ENCODE results near the gene TCAIM. TPM values are rescaled to one million over a fixed set of nuclear protein-coding genes. Genes with fewer than 3 reads are reported as not detected.
"Not testable (repeated sequence)": the region's sequence is repeated elsewhere in the genome, so short reads cannot be mapped to it uniquely, and the experiment has no call there.

Gene TCAIM
- total RNA-seq, 1 donor from 2014 or later, result 14.3 TPM

DNA sequence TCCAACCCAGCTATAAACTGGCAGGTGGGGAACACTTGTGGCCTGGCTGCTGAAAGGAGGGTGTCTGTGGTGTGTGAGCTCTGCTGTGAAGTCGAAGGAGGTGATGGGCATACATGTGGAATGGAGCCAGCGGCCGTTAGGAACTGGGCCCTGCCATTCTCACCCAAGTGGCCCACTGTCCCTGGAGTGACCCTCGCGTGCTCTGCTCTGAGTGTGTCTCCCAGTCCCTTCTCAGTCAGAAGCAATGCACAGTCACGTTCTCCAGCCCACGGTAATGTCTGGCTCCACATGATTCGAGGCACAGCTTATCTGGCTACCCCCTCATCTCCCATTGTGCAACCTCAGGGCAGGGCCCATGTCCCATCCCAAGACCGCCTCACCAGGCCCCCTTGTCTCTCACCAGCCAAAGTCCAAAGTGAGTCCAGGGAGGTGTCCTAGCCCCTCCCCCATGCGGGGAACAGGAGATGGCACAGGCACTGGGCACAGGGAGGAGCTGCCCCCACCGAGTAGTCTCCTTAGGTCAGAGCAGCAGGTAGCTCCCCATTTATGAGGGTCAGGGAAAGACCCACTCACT lies 76.0 kb downstream of the TCAIM start:
- no peak overlapping the region for H3K27ac Mint-ChIP-seq

DNA sequence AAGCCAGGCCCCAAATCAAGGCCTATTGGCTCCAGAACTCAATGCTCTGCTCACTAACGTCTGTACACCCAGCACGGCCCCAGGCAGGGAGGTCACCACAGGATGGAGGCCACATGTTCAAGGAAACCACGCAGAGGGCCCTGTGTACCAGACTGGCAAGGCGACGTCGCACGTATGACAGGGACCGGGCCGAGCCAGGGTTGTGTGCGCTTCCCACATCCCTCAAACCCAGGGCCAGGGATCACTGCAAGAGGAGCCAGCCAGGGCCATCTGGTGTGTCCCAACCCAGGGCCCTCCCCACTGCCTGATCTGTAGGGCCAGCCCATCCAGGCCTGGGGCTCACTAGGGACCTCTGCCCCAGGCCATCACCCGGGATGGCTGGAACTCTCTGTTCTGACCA lies 76.9 kb downstream of the TCAIM start:
- Mint-ChIP-seq H3K4me3 (no peak overlapping the region), H3K36me3 (ENCODE audit: low read depth) (no peaks in the 10 kb centered on the region), H3K4me1 (no peaks in the 10 kb centered on the region), H3K9me3 (no peaks in the 10 kb centered on the region), H3K27ac (no peak overlapping the region), H3K27me3 (no peaks in the 10 kb centered on the region)
- intact Hi-C loops (cut with micrococcal nuclease), result no loop called here
- DNase-seq, result no peak

More for the DNA sequence above, 76.0 kb downstream of the TCAIM start:
- no peaks in the 10 kb centered on the region for H3K9me3 Mint-ChIP-seq
- no peak overlapping the region for H3K4me3 Mint-ChIP-seq
- no peak for DNase-seq
- H3K27me3 Mint-ChIP-seq, result no peaks in the 10 kb centered on the region
- no peaks in the 10 kb centered on the region for H3K4me1 Mint-ChIP-seq
- H3K36me3 Mint-ChIP-seq (ENCODE audit: low read depth), result no peaks in the 10 kb centered on the region
- intact Hi-C loops (cut with micrococcal nuclease), result no loop called here

DNA sequence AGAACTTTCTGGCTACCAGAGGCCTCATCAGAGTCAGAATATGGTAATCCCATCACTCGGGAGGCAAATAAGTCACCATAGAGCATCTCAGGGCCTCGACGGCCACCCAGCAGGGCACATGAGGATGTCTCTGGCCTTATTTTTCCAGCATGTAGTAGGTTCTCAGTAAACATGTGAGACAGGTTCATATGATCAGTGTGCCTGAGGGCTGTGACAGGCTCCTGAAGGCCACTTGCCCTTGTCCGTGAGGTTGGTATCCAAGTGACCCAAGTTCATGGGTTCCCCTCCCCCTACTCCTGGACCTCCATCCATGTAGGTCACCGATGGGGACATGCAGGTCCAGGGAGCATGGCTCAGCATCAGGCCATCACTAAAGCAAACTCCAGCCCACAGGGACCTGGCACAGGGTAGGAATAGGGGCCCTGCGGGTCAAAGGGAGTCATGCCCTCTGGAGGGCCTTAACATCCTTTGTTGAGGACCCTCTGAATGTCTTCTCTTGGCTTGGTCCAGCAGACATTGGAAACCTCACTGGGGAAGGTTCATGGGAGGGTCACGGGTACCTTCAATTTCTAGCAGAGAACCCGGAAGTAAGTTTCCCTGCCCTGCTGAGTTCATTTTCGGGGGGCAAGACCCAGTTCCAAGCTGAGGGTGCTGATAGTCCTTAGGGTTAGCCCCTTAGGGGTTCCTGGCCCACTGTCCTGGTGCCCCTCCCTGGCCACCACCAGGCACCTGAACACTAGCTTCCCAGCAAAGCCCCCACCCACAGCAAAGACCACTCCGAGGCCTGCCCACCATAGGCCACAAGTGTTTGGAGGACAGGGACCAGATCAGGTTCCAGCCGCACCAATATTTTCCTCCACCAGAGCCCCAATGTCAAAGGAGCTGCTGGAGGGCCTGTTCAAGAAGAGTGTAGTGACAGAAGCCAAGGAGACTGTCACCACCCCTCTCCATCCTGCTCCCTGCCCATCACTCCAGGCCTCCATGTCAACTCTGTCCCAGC lies 77.8 kb downstream of the TCAIM start:
- Mint-ChIP-seq H3K4me1 (no peaks in the 10 kb centered on the region), H3K27ac (no peak overlapping the region), H3K4me3 (no peak overlapping the region), H3K36me3 (ENCODE audit: low read depth) (no peaks in the 10 kb centered on the region), H3K27me3 (no peaks in the 10 kb centered on the region), H3K9me3 (no peaks in the 10 kb centered on the region)
- intact Hi-C loops (cut with micrococcal nuclease), result no loop called here
- no peak for DNase-seq

DNA sequence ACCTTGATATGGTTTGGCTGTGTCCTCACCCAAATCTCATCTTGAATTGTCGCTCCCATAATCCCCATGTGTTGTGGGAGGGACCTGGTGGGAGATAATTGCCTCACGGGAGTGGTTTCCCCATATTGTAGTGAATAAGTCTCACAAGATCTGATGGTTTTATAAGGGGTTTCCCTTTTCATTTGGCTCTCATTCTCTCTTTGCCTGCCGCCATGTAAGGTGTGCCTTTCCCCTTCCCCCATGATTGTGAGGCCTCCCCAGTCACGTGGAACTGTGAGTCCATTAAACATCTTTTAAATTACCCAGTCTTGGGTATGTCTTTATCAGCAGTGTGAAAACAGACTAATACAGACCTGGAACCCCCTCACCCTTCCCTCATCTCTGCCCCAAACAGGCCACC lies 79.6 kb downstream of the TCAIM start:
- H3K27ac Mint-ChIP-seq; DNase-seq; intact Hi-C loops (cut with micrococcal nuclease); H3K4me1 Mint-ChIP-seq; H3K4me3 Mint-ChIP-seq; H3K36me3 Mint-ChIP-seq (ENCODE audit: low read depth); H3K9me3 Mint-ChIP-seq; H3K27me3 Mint-ChIP-seq: not testable (repeated sequence)

DNA sequence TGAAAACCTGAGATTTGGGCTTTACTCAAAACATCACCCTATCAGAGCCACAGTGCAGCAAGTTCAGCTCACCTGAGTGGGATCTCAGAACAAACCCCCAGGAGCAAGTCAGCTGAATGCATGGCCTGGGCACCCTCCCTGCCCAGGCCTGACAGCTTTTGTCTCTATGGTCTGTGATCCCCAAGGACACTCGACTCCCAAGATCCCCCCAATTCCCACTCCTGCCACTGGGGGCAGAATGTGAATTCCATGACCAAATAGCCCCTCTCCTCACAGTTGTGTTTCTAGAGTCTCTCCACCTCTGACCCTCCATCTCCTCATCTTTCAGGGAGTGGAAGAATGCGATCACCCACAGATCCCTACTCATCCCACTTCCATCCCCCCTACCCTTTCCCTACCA lies 80.0 kb downstream of the TCAIM start:
- H3K27ac Mint-ChIP-seq, result no peak overlapping the region

DNA sequence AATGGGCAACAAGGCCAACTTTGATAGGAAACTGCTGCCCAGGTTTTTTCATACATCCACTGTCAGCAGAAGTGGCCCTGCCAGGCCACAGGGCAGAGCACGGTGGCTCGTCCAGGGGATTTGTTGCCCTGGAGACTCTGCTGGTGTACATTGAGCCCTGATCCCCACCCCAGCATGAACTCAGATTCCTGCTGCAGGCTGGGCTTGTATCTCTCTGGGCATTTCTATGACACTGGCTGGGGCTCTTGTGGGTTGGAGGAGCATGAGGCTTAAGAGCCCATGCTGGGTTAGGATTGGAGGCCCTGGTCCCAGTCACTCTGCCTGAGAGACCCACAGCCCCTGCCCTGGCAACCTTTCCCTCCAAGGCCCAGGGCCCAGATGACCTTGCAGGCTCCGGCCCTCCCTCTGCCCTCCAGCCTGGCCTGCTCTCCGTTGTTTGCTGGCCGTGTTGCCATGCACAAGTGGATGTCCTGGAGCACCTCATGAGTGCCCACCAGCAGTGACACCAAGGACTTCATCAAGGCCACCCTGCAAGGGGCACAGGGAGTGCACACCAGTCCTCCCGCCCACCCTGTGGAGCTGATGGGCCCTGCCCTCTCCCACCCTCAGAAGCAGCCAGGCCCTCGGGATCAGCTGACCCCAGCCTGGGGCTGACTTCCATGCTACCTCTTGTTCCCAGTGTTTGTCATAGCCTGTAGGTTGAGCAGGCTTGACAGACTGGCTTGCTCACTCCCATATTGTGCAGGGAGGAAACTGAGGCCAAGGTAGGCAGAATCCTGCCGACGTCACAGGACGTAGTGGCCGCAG lies 80.8 kb downstream of the TCAIM start:
- H3K36me3 Mint-ChIP-seq (ENCODE audit: low read depth), result no peaks in the 10 kb centered on the region
- H3K27me3 Mint-ChIP-seq, result no peaks in the 10 kb centered on the region
- no peak for DNase-seq
- H3K27ac Mint-ChIP-seq, result no peak overlapping the region
- intact Hi-C loops (cut with micrococcal nuclease), result no loop called here
- H3K4me1 Mint-ChIP-seq, result no peaks in the 10 kb centered on the region
- no peak overlapping the region for H3K4me3 Mint-ChIP-seq
- H3K9me3 Mint-ChIP-seq, result no peaks in the 10 kb centered on the region

More for the DNA sequence above, 80.0 kb downstream of the TCAIM start:
- Mint-ChIP-seq H3K9me3 (no peaks in the 10 kb centered on the region), H3K4me1 (no peaks in the 10 kb centered on the region), H3K4me3 (no peak overlapping the region), H3K27me3 (no peaks in the 10 kb centered on the region), H3K36me3 (ENCODE audit: low read depth) (no peaks in the 10 kb centered on the region)
- DNase-seq, result no peak
- intact Hi-C loops (cut with micrococcal nuclease), result no loop called here

DNA sequence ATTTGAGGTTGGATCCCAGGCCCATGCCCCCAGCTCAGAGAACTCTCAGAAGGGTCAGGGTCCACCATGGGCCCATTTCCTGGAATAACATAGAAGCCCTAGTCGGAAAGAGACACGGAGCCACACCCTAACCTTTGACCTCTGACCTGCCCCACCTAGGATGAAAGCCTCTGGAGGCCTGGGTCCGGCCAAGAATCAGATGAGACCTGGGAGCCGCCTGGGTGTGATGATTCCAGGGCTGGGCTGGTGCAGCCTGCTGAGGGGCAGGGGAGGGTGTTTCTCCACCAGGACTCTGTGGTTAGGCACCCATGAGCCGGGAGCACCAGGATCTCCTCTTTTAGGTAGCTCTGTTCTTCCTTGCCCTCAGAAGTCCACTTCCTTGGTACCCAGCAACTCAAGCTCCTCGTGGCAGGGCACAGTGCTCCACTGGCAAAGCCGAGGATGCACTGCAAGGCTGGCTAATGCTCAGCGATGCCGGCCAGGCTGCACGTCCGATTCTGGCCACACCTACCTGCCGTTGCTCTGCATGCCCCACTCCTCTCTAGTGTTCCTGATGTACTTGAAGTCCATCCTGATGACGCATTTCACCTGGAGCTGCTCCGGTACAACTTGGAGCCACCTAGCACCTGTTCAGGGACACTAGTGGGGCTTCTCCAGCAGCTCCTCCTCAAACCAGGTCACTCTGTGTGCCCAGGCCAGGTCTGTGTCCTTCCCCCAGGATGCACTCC lies 81.5 kb downstream of the TCAIM start:
- Mint-ChIP-seq H3K9me3 (no peaks in the 10 kb centered on the region), H3K36me3 (ENCODE audit: low read depth) (no peaks in the 10 kb centered on the region), H3K27me3 (no peaks in the 10 kb centered on the region), H3K27ac (no peak overlapping the region), H3K4me1 (no peaks in the 10 kb centered on the region), H3K4me3 (no peak overlapping the region)
- intact Hi-C loops (cut with micrococcal nuclease), result no loop called here
- DNase-seq, result no peak

DNA sequence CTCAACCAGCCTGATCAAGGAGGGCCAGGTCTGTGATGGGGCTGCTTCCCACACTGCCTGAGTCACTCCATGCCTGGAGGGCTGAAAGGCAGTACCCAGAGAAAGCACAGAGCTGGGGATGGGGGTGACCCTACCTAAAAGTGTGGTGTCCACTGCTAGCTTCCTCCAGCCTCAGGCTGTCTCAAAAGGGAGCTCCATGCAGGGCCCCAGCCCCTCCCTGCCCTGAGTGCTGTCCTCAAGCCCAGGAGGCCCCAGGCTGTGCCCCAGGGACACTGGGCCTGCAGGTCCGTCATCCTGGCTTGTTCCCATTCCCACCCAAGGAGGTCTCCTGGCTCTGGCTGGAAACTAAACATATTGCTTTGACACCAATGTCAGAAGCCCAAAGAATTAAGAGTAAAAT lies 82.1 kb downstream of the TCAIM start:
- no peaks in the 10 kb centered on the region for H3K36me3 Mint-ChIP-seq (ENCODE audit: low read depth)
- no peak overlapping the region for H3K27ac Mint-ChIP-seq
- H3K9me3 Mint-ChIP-seq, result no peaks in the 10 kb centered on the region
- H3K4me3 Mint-ChIP-seq, result no peak overlapping the region
- H3K27me3 Mint-ChIP-seq, result no peaks in the 10 kb centered on the region
- intact Hi-C loops (cut with micrococcal nuclease), result no loop called here
- DNase-seq, result no peak
- no peaks in the 10 kb centered on the region for H3K4me1 Mint-ChIP-seq

DNA sequence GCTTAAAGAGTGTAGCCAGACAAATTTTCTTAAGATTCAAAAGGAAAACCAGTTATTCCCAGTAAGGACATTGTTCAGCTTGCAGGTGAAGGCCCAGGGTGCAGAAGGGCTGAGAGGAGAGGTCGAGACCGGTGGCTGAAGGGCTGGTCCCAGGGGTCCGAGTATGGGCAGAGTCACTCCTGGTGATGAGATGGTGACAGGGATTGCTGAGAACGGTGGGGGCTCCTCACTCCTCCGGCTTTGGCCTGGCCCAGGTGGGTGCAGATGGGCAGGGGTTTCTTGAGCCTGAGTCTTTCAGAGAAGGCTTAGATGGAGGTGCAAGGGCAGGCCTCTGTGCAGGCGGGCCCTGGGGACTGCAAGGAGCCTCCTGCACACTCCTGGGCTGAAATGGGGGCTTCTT lies 82.7 kb downstream of the TCAIM start:
- Mint-ChIP-seq H3K4me3 (no peak overlapping the region), H3K36me3 (ENCODE audit: low read depth) (no peaks in the 10 kb centered on the region), H3K4me1 (no peaks in the 10 kb centered on the region), H3K27ac (no peak overlapping the region), H3K27me3 (no peaks in the 10 kb centered on the region), H3K9me3 (no peaks in the 10 kb centered on the region)
- no peak for DNase-seq
- intact Hi-C loops (cut with micrococcal nuclease), result no loop called here

DNA sequence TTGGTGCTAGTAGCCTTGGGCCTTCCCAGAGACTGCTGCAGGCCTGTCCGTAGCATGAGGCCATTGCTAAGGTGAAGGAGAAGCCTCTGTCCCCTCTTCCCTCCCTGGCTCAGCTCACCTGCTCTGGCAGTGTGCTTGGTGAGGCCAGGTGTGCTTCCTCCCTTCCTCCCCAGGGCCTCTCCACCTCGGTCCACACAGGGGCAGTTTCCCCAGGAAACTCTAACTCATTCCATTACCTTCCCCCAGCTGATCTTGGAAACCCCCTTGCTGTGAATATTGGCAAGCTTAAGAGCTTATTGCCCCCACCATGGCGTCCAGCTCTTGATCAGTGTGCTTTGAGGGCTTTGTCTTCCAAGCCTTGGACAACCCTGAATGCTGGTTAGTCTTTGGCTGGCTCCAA lies 86.2 kb downstream of the TCAIM start:
- Mint-ChIP-seq H3K36me3 (ENCODE audit: low read depth) (no peaks in the 10 kb centered on the region), H3K4me1 (no peaks in the 10 kb centered on the region), H3K4me3 (no peak overlapping the region), H3K27me3 (no peaks in the 10 kb centered on the region), H3K9me3 (no peaks in the 10 kb centered on the region), H3K27ac (no peak overlapping the region)
- DNase-seq, result no peak
- intact Hi-C loops (cut with micrococcal nuclease), result no loop called here

DNA sequence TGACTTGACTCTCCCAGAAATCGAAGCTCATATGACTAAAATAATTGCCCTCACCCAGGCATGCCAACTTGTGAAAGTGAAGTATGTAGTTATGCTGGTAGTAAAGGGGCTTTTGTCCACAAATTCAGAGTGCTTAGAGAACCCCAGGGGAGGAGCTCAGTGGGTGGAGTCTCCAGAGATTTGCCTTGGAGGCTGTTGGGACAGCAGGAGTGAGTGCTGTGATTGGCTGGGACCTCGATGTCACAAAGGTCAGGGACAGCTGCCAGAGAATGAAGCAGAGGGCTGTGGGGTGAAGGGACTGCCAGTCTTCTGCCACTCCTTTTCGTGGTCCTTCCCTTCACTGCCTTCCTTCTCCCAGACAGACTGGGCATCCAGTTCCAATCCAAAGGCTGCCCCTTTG lies 89.1 kb downstream of the TCAIM start:
- Mint-ChIP-seq H3K27ac (no peak overlapping the region), H3K27me3 (no peaks in the 10 kb centered on the region), H3K9me3 (no peaks in the 10 kb centered on the region), H3K4me1 (no peaks in the 10 kb centered on the region), H3K4me3 (no peak overlapping the region), H3K36me3 (ENCODE audit: low read depth) (no peaks in the 10 kb centered on the region)
- no peak for DNase-seq
- intact Hi-C loops (cut with micrococcal nuclease), result no loop called here

DNA sequence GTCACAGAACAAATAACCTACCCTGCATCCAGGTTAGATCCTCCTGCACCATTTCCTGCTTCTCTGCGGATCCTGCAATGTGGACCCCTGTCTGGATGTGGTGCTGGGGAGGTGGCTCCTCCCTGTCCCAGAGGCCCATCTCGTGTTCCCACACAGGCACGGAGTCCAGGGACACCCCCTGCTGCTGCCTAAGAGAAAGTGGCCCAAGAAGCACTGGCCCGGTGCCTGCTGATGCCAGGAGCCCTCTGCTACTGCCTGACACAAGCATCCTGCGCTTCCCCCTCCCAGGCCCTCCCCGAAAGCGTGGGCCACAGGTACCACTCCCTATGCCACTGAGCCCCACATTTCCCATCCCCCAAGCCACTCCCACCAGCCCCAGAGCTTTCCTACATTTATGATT lies 90.3 kb downstream of the TCAIM start:
- H3K9me3 Mint-ChIP-seq, result no peaks in the 10 kb centered on the region
- no peak for DNase-seq
- intact Hi-C loops (cut with micrococcal nuclease), result no loop called here
- no peaks in the 10 kb centered on the region for H3K27me3 Mint-ChIP-seq
- H3K4me3 Mint-ChIP-seq, result no peak overlapping the region
- no peak overlapping the region for H3K27ac Mint-ChIP-seq
- no peaks in the 10 kb centered on the region for H3K4me1 Mint-ChIP-seq
- no peaks in the 10 kb centered on the region for H3K36me3 Mint-ChIP-seq (ENCODE audit: low read depth)

DNA sequence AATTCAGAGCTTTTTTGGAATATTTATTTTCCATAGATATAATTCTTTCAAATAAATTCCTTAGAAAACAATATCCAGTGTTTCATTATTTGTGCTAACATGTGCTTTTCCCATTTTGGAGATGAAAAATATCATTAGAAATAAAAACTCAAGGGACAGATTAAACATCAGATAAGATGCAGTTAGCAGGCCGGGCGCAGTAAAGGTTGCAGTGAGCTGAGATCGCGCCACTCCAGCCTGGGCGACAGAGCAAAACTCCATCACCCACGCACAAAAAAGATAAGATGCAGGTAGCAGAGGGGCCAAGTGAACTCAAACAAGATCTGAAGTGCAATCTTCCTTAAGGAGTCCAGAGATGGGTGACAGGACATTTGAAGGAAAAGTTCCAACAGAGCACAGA lies 90.9 kb downstream of the TCAIM start:
- intact Hi-C loops (cut with micrococcal nuclease), result no loop called here
- Mint-ChIP-seq H3K4me3 (no peak overlapping the region), H3K27ac (no peak overlapping the region), H3K36me3 (ENCODE audit: low read depth) (no peaks in the 10 kb centered on the region), H3K9me3 (no peaks in the 10 kb centered on the region), H3K27me3 (no peaks in the 10 kb centered on the region), H3K4me1 (no peaks in the 10 kb centered on the region)
- DNase-seq, result no peak

Data from activated CD4-positive, alpha-beta T cell treated with anti-CD3 and anti-CD28 coated beads, Interleukin-2, amount 10 ng/mL, durations not matched to agents 24 days and 14 days (primary cell).